ENCODE results near the gene TRAPPC1.

GRCh38 chr17:7950578-7950977 is 18.8 kb upstream of the TRAPPC1 start:
- TF ChIP-seq, protein P1, sequence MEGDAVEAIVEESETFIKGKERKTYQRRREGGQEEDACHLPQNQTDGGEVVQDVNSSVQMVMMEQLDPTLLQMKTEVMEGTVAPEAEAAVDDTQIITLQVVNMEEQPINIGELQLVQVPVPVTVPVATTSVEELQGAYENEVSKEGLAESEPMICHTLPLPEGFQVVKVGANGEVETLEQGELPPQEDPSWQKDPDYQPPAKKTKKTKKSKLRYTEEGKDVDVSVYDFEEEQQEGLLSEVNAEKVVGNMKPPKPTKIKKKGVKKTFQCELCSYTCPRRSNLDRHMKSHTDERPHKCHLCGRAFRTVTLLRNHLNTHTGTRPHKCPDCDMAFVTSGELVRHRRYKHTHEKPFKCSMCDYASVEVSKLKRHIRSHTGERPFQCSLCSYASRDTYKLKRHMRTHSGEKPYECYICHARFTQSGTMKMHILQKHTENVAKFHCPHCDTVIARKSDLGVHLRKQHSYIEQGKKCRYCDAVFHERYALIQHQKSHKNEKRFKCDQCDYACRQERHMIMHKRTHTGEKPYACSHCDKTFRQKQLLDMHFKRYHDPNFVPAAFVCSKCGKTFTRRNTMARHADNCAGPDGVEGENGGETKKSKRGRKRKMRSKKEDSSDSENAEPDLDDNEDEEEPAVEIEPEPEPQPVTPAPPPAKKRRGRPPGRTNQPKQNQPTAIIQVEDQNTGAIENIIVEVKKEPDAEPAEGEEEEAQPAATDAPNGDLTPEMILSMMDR (IDR thresholded peaks at IDR 0.05 in 8 of 11, conservative IDR thresholded peaks at IDR 0.05 in 3 of 11) = no peak
- TF ChIP-seq POLR2AphosphoS5 (IDR thresholded peaks at IDR 0.05) (no peak), POLR2A (IDR thresholded peaks at IDR 0.05) (no peak)

All from spleen (tissue), 7 donors.